Stimulated activated CD4-positive, alpha-beta T cell treated with anti-CD3 and anti-CD28 coated beads, Interleukin-4, amount 100 ng/mL, for 24 hours (primary cell): ENCODE measurements around the gene FAM217A.
"Not testable (repeated sequence)": the region's sequence is repeated elsewhere in the genome, so short reads cannot be mapped to it uniquely, and the experiment has no call there.

Experiments used
- DNase-seq: peaks from one replicate; pipeline ENCODE4 v3.0.0-alpha.2; 2020

Gene FAM217A

GRCh38 chr6:4078691-4079471, at the start of gene FAM217A:
TSS of gene FAM217A (minus strand) at chr6:4079137. CDS start at chr6:4077414, 1,723 bp downstream.
- DNase-seq = no peak

- DNase-seq = no peak
These were observed 49.1 kb upstream of the FAM217A start for GRCh38 chr6:4128072-4128471.

GRCh38 chr6:4125933-4126864, 47.3 kb upstream of the FAM217A start:
- DNase-seq = no peak

GRCh38 chr6:4125500-4125899, 46.6 kb upstream of the FAM217A start:
- no peak for DNase-seq

- no peak for DNase-seq
These were observed 45.4 kb upstream of the FAM217A start for GRCh38 chr6:4124351-4124750.

GRCh38 chr6:4115741-4116140, 36.8 kb upstream of the FAM217A start:
- no peak for DNase-seq

- no peak for DNase-seq
These were observed 35.2 kb upstream of the FAM217A start for GRCh38 chr6:4114123-4114522.

- no peak for DNase-seq
These were observed 34.7 kb upstream of the FAM217A start for GRCh38 chr6:4113649-4114048.

- DNase-seq = no peak
These were observed 33.4 kb upstream of the FAM217A start for GRCh38 chr6:4112366-4112765.

GRCh38 chr6:4109363-4109815, 30.5 kb upstream of the FAM217A start:
- DNase-seq = not testable (repeated sequence)

GRCh38 chr6:4108561-4109093, 29.7 kb upstream of the FAM217A start:
- DNase-seq = no peak

GRCh38 chr6:4107873-4108272, 28.9 kb upstream of the FAM217A start:
- no peak for DNase-seq

GRCh38 chr6:4105980-4106536, 27.1 kb upstream of the FAM217A start:
- DNase-seq = no peak

- no peak for DNase-seq
These were observed 25.0 kb upstream of the FAM217A start for GRCh38 chr6:4103929-4104328.

GRCh38 chr6:4102687-4103244, 23.8 kb upstream of the FAM217A start:
- no peak for DNase-seq

GRCh38 chr6:4101298-4101697, 22.4 kb upstream of the FAM217A start:
- DNase-seq = no peak

GRCh38 chr6:4100655-4101054, 21.7 kb upstream of the FAM217A start:
- no peak for DNase-seq

- DNase-seq = no peak
These were observed 14.4 kb upstream of the FAM217A start for GRCh38 chr6:4093288-4093687.

- no peak for DNase-seq
These were observed 13.0 kb upstream of the FAM217A start for GRCh38 chr6:4091941-4092340.

GRCh38 chr6:4090043-4090442, 11.1 kb upstream of the FAM217A start:
- DNase-seq = not testable (repeated sequence)

- DNase-seq = no peak
These were observed 9.8 kb upstream of the FAM217A start for GRCh38 chr6:4088704-4089103.

GRCh38 chr6:4085332-4085700, 6.4 kb upstream of the FAM217A start:
- no peak for DNase-seq
